ENCODE measurements around the gene ZMYND11.

ZMYND11 gene

GRCh38 chr10:219731-220472 is 84.6 kb downstream of the ZMYND11 start:
- in situ Hi-C loops (cut with HindIII; ENCODE audit: low sequenced_read_pairs): no loop called here
- H3K4me3 ChIP-seq (ENCODE audit: low read depth, low read length): no peak overlapping the region
- no peak for TF ChIP-seq CTCF (IDR thresholded peaks at IDR 0.05; ENCODE audit: low read depth, low read length, missing control alignments)
- no peak for DNase-seq (ENCODE audit: low read depth)

- in situ Hi-C loops (cut with HindIII; ENCODE audit: low sequenced_read_pairs): no loop called here
- no peak for DNase-seq (ENCODE audit: low read depth)
- no peak for TF ChIP-seq CTCF (IDR thresholded peaks at IDR 0.05; ENCODE audit: low read depth, low read length, missing control alignments)
- no peak overlapping the region for H3K4me3 ChIP-seq (ENCODE audit: low read depth, low read length)
Measured at GRCh38 chr10:224571-224970, 89.3 kb downstream of the ZMYND11 start.

- no peak for TF ChIP-seq CTCF (IDR thresholded peaks at IDR 0.05; ENCODE audit: low read depth, low read length, missing control alignments)
- no peak for DNase-seq (ENCODE audit: low read depth)
- in situ Hi-C loops (cut with HindIII; ENCODE audit: low sequenced_read_pairs): no loop called here
- no peak overlapping the region for H3K4me3 ChIP-seq (ENCODE audit: low read depth, low read length)
Measured at GRCh38 chr10:226018-226417, 90.8 kb downstream of the ZMYND11 start.

GRCh38 chr10:227014-227413 is 91.8 kb downstream of the ZMYND11 start:
- no peak for TF ChIP-seq CTCF (IDR thresholded peaks at IDR 0.05; ENCODE audit: low read depth, low read length, missing control alignments)
- no peak overlapping the region for H3K4me3 ChIP-seq (ENCODE audit: low read depth, low read length)
- no peak for DNase-seq (ENCODE audit: low read depth)
- in situ Hi-C loops (cut with HindIII; ENCODE audit: low sequenced_read_pairs): no loop called here

- no peak overlapping the region for H3K4me3 ChIP-seq (ENCODE audit: low read depth, low read length)
- no peak for DNase-seq (ENCODE audit: low read depth)
- no peak for TF ChIP-seq CTCF (IDR thresholded peaks at IDR 0.05; ENCODE audit: low read depth, low read length, missing control alignments)
- in situ Hi-C loops (cut with HindIII; ENCODE audit: low sequenced_read_pairs): no loop called here
Measured at GRCh38 chr10:228366-228765, 93.1 kb downstream of the ZMYND11 start.

- H3K4me3 ChIP-seq (ENCODE audit: low read depth, low read length): no peak overlapping the region
- TF ChIP-seq CTCF (IDR thresholded peaks at IDR 0.05; ENCODE audit: low read depth, low read length, missing control alignments): peak; percentile 45
- no peak for DNase-seq (ENCODE audit: low read depth)
- in situ Hi-C loops (cut with HindIII; ENCODE audit: low sequenced_read_pairs): no loop called here
Measured at GRCh38 chr10:230758-231157, 95.5 kb downstream of the ZMYND11 start.

Data from astrocyte of the cerebellum (primary cell).